HG03064 (cell line): Measurements from ENCODE around the gene NADSYN1.

ENCODE experiments used
- ATAC-seq: cut with Tn5 transposase; IDR thresholded peaks from one replicate; pipeline ENCODE4 v1.9.1; 2021; ENCODE audit warnings: low read depth; ENCODE audit not compliant: unreplicated experiment

Gene NADSYN1

GRCh38 chr11:71542879-71543777 is 90.1 kb downstream of the NADSYN1 start:
- no peak for ATAC-seq

GRCh38 chr11:71543866-71544265 is 90.9 kb downstream of the NADSYN1 start:
- ATAC-seq = no peak

GRCh38 chr11:71544525-71545214 is 91.7 kb downstream of the NADSYN1 start:
- no peak for ATAC-seq

GRCh38 chr11:71545405-71545966 is 92.5 kb downstream of the NADSYN1 start:
- ATAC-seq = no peak

GRCh38 chr11:71548120-71548519 is 95.1 kb downstream of the NADSYN1 start, which contains the start of gene KRTAP5-9:
KRTAP5-9 (plus strand) TSS chr11:71548420; CDS start chr11:71548658, 238 bp downstream.
- ATAC-seq = no peak

GRCh38 chr11:71548716-71549151 is 95.7 kb downstream of the NADSYN1 start:
- no peak for ATAC-seq
